Fibroblast of villous mesenchyme (primary cell): ENCODE measurements around the gene PKHD1. TPM values are rescaled to one million over a fixed set of nuclear protein-coding genes. Genes with fewer than 3 reads are reported as not detected.
"Not testable (repeated sequence)": the region's sequence is repeated elsewhere in the genome, so short reads cannot be mapped to it uniquely, and the experiment has no call there.

ENCODE experiments used
- DNase-seq: peaks from one replicate; pipeline ENCODE4 v3.0.0-alpha.2; 2010; ENCODE audit warnings: low read depth
- H3K4me3 ChIP-seq: 2 replicates; pipeline ENCODE4 v1.5.1; 2011; ENCODE audit warnings: low read depth, mild to moderate bottlenecking, low read length
- CTCF ChIP-seq: IDR thresholded peaks from 2 replicates; pipeline ENCODE4 v1.5.1; 2012; ENCODE audit warnings: low read depth, mild to moderate bottlenecking, low read length; ENCODE audit not compliant: insufficient read depth
- total RNA-seq: library from RNA; depleted of rRNA; stranded (reverse); fragments of >200 nt; gene quantifications from 2 replicates; pipeline ENCODE4 v1.2.3, GENCODE V29; 2012

Gene PKHD1
- total RNA-seq, 1 donor, result not detected

DNA sequence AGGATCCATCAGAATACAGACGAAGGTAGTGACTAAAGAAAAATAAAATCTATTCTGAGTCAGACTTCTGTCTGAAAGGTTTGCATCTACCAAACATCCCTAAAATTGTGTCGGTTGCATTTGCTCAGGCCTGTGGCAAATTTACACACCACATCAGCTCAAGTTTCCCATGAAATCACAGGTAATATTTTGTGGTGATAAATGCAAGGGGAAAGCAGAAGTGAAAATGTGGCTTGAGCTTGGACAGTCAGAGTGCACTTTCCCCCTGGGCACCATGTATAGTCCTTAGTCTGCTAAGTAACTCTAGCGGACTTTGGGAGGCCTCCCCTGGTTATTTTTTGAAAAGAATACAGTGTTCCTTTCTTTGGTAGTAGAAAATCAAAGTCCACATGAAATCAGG lies 159.1 kb downstream of the PKHD1 start:
- DNase-seq, result no peak
- TF ChIP-seq CTCF, result no peak
- no peak overlapping the region for H3K4me3 ChIP-seq

- no peak for DNase-seq
- no peak overlapping the region for H3K4me3 ChIP-seq
- TF ChIP-seq CTCF, result no peak
These were observed 160.0 kb downstream of the PKHD1 start for GRCh38 chr6:51927450-51927849.

DNA sequence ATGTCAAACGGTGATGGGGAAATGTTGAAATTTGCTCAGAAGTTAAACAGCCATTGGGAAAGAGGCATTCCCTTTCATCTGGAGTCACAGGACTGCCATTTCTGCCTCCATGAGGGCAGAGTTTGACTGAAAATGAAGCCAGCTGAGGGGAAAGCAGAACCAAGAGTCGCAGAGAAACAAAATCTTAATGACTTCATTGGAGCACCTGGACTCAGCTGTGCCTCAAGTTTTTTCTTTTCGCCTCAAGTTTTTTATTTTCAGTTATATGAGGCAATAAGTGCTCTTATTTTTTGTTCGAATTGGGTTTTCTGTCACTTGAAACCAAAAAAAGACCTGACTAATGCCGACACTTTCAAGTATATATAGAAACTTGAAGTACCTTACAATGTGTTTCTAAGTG lies 161.3 kb downstream of the PKHD1 start:
- no peak for DNase-seq
- TF ChIP-seq CTCF, result no peak
- H3K4me3 ChIP-seq, result no peak overlapping the region

DNA sequence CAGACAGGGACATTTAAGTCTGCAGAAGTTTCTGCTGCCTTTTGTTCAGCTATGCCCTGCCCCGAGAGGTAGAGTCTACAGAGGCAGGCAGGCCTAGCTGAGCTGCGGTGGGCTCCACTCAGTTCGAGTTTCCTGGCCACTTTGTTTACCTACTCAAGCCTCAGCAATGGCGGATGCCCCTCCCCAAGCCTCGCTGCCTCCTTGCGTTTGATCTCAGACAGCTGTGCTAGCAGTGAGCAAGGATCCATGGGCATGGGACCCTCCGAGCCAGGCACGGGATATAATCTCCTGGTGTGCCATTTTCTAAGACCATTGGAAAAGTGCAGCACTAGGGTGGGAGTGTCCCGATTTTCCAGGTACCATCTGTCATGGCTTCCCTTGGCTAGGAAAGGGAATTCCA lies 164.9 kb downstream of the PKHD1 start:
- H3K4me3 ChIP-seq, result not testable (repeated sequence)

GRCh38 chr6:51918347-51918746 lies 169.1 kb downstream of the PKHD1 start:
- DNase-seq, H3K4me3 ChIP-seq: not testable (repeated sequence)

More for the DNA sequence above, 164.9 kb downstream of the PKHD1 start:
- not testable (repeated sequence) for DNase-seq

GRCh38 chr6:51915098-51915497 lies 172.3 kb downstream of the PKHD1 start:
- DNase-seq, result no peak
- no peak overlapping the region for H3K4me3 ChIP-seq
- no peak for TF ChIP-seq CTCF

DNA sequence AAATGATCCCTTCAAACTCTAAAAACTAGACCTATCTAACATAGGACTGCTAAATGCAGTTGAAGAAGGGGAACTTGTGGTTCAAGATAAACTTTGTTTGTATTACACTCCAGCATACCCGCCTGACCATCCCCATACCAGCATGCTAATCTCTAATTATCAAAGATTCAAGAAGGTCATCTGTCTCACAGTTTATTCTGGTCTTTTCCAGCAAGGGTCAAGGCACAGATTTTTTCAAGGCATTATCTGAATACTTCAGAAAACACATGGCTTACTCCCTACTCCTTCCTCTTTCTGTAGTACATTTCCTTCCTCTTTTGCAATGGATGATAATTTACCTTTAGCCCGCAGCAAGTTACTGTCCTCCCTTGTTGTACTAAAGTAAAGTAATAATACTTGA lies 174.1 kb downstream of the PKHD1 start:
- TF ChIP-seq CTCF, result no peak
- DNase-seq, result no peak
- H3K4me3 ChIP-seq, result no peak overlapping the region

DNA sequence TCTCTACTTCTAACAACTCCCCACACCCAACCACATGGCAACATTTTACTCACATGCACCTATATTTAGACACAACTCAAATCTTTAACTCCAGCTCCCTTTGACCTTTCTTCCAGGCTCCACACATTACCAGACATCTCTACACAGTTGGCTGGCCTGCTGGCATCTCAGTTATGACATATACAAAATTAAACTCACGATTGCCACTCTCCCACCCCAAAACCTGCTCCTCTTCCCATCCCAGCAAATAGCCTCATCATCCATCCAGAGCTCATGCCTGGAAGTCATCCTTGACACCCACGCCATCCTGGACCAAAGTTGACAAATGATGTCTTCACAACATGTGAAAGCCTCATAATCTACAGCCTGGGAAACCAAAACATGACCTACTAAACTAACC lies 176.6 kb downstream of the PKHD1 start:
- no peak for TF ChIP-seq CTCF
- H3K4me3 ChIP-seq, result no peak overlapping the region
- DNase-seq, result no peak
